Mesendoderm (in vitro differentiated cells): Measurements from ENCODE around the gene IL13RA2. TPM values are rescaled to one million over a fixed set of nuclear protein-coding genes. Genes with fewer than 3 reads are reported as not detected.

Experiments
- DNase-seq: peaks from one replicate; pipeline ENCODE4 v3.0.0; 2013
- H2AK5ac ChIP-seq: 2 replicates; pipeline ENCODE4 v1.6.1; 2013; ENCODE audit warnings: low read length, inconsistent platforms
- H2BK120ac ChIP-seq: 2 replicates; pipeline ENCODE4 v1.6.1; 2013; ENCODE audit warnings: low read depth, mild to moderate bottlenecking, low read length, moderate library complexity, mixed read lengths
- H2BK15ac ChIP-seq: replicated peaks from 2 replicates; pipeline ENCODE4 v1.6.1; 2013; ENCODE audit warnings: low read depth, mild to moderate bottlenecking, moderate library complexity
- H2BK5ac ChIP-seq: 2 replicates; pipeline ENCODE4 v1.6.1; 2013; ENCODE audit warnings: low read length, inconsistent platforms
- H3K18ac ChIP-seq: 2 replicates; pipeline ENCODE4 v1.6.1; 2013; ENCODE audit warnings: mild to moderate bottlenecking, low read length, mixed read lengths
- H3K23ac ChIP-seq: one replicate; pipeline ENCODE4 v1.6.1; 2013; ENCODE audit warnings: low read length
- H3K27ac ChIP-seq: 2 replicates; pipeline ENCODE4 v1.5.1; 2013; ENCODE audit warnings: low read depth, mild to moderate bottlenecking, inconsistent platforms, low read length, moderate library complexity
- H3K27me3 ChIP-seq: 2 replicates; pipeline ENCODE4 v1.6.1; 2013; ENCODE audit warnings: low read length, control low read depth, mild to moderate bottlenecking, inconsistent platforms; ENCODE audit not compliant: insufficient read depth, poor library complexity
- H3K36me3 ChIP-seq: 2 replicates; pipeline ENCODE4 v1.6.1; 2013; ENCODE audit warnings: low read length, inconsistent platforms; ENCODE audit not compliant: control insufficient read depth, insufficient read depth
- H3K4ac ChIP-seq: one replicate; pipeline ENCODE4 v1.6.1; 2013; ENCODE audit warnings: low read depth, mild to moderate bottlenecking, low read length, moderate library complexity
- H3K4me1 ChIP-seq: 2 replicates; pipeline ENCODE4 v1.6.1; 2013; ENCODE audit warnings: low read depth, low read length, inconsistent platforms; ENCODE audit not compliant: control insufficient read depth
- H3K4me2 ChIP-seq: 2 replicates; pipeline ENCODE4 v1.6.1; 2013; ENCODE audit warnings: low read length
- H3K4me3 ChIP-seq: 2 replicates; pipeline ENCODE4 v1.5.1; 2013; ENCODE audit warnings: mild to moderate bottlenecking, low read length
- H3K56ac ChIP-seq: one replicate; pipeline ENCODE4 v1.6.1; 2013; ENCODE audit warnings: low read length
- H3K79me1 ChIP-seq: 2 replicates; pipeline ENCODE4 v1.6.1; 2013; ENCODE audit warnings: low read length, inconsistent platforms
- H3K79me2 ChIP-seq: 2 replicates; pipeline ENCODE4 v1.6.1; 2013; ENCODE audit warnings: mild to moderate bottlenecking, low read length; ENCODE audit not compliant: control insufficient read depth, insufficient read depth
- H3K9ac ChIP-seq: 2 replicates; pipeline ENCODE4 v1.6.1; 2013; ENCODE audit warnings: low read length, inconsistent platforms
- H4K5ac ChIP-seq: one replicate; pipeline ENCODE4 v1.6.1; 2013; ENCODE audit warnings: low read length
- H4K8ac ChIP-seq: one replicate; pipeline ENCODE4 v1.6.1; 2013; ENCODE audit warnings: low read depth, mild to moderate bottlenecking, control low read depth, low read length, moderate library complexity
- WGBS: extraction: QIAGEN DNeasy Blood & Tissue Kit; methylation state at CpG from one replicate; pipeline ENCODE4 v1.1.7; 2013; ENCODE audit warnings: low lambda C conversion rate, missing lambda C conversion rate; ENCODE audit not compliant: insufficient coverage; ENCODE audit errors: extremely low coverage; 5-methylcytosine and 5-hydroxymethylcytosine counted together
- polyA plus RNA-seq, 2 experiments: library from polyadenylated mRNA; stranded (reverse); fragments of 200-250 nt; gene quantifications; one replicate each; pipeline ENCODE4 v1.2.3, GENCODE V29; 2013

The IL13RA2 gene, protein sequence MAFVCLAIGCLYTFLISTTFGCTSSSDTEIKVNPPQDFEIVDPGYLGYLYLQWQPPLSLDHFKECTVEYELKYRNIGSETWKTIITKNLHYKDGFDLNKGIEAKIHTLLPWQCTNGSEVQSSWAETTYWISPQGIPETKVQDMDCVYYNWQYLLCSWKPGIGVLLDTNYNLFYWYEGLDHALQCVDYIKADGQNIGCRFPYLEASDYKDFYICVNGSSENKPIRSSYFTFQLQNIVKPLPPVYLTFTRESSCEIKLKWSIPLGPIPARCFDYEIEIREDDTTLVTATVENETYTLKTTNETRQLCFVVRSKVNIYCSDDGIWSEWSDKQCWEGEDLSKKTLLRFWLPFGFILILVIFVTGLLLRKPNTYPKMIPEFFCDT
- polyA plus RNA-seq (2013, experiment 1 of 2): not detected
- not detected for polyA plus RNA-seq (2013, experiment 2 of 2)

DNA sequence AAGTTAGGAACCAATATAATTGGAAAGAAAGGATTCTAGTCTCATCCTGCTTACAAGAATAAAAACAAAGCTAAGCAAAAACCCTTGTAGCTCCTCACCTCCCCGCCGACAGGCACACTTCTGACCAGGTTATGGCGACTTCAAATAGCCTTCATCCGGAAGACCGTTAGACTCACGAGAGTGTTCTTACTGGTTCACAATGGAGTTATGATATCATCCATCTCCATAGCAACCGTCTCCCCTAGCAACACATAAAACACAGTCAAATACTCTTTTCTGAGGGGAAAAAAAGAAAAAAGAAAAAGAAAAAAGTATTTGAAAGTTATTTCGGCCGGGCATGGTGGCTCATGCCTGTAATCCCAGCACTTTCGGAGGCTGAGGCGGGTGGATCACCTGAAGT lies at the start of gene IL13RA2:
Gene IL13RA2, minus strand, starts transcription at position 162 of the 400 bp plus-strand sequence. CDS start 347 bp downstream, outside the sequence.
- Histone ChIP-seq H3K36me3 (no peaks in the 10 kb centered on the region), H3K23ac (no peak within 1 kb of the TSS), H2BK5ac (no peak within 1 kb of the TSS), H3K9ac (no peak within 1 kb of the TSS), H3K27ac (no peak within 1 kb of the TSS), H2AK5ac (no peak within 1 kb of the TSS), H3K56ac (no peak within 1 kb of the TSS), H4K5ac (no peak within 1 kb of the TSS), H4K8ac (no peak within 1 kb of the TSS), H3K4me3 (no peak within 1 kb of the TSS), H3K4me2 (no peak within 1 kb of the TSS), H3K4me1 (no peaks in the 10 kb centered on the region), H3K27me3 (no peaks in the 10 kb centered on the region), H3K18ac (no peak within 1 kb of the TSS), H3K4ac (no peak within 1 kb of the TSS), H2BK120ac (no peak within 1 kb of the TSS), H3K79me2 (no peaks in the 10 kb centered on the region), H2BK15ac (no peak within 1 kb of the TSS), H3K79me1 (no peaks in the 10 kb centered on the region)
- WGBS: no CpG with 5 or more reads among the region's 11 CpGs
- DNase-seq: peak; percentile 27

DNA sequence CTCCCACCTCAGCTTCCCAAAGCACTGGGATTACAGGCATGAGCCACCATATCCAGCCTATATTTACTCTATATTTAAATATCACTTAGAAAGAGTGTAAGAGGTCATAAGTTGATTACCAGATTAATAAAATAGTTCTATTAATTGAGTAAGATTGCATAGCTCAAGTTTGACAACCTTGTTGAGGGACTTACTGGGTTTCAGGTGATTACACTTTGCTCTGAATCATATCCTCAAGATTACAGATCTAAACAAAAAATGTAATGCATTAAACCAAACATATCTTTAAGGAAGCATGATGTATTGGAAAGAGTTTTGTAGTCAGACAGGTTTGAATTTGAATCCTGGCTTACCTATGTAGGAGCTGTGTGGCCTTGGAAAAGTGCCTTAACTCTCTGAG lies 47.9 kb upstream of the IL13RA2 start:
- H3K56ac ChIP-seq: no peak overlapping the region
- no peak overlapping the region for H3K18ac ChIP-seq
- H3K9ac ChIP-seq: no peak overlapping the region
- H3K27ac ChIP-seq: no peak overlapping the region
- H3K4ac ChIP-seq: no peak overlapping the region
- H3K79me1 ChIP-seq: no peaks in the 10 kb centered on the region
- H2AK5ac ChIP-seq: no peak overlapping the region
- no peak overlapping the region for H3K4me2 ChIP-seq
- no peak overlapping the region for H4K5ac ChIP-seq
- no peak overlapping the region for H2BK5ac ChIP-seq
- H4K8ac ChIP-seq: no peak overlapping the region
- H3K36me3 ChIP-seq: no peaks in the 10 kb centered on the region
- H3K4me3 ChIP-seq: no peak overlapping the region
- H3K79me2 ChIP-seq: no peaks in the 10 kb centered on the region
- no peaks in the 10 kb centered on the region for H3K4me1 ChIP-seq
- H2BK120ac ChIP-seq: no peak overlapping the region
- H2BK15ac ChIP-seq: no peak overlapping the region
- no peaks in the 10 kb centered on the region for H3K27me3 ChIP-seq
- DNase-seq: no peak
- no peak overlapping the region for H3K23ac ChIP-seq

DNA sequence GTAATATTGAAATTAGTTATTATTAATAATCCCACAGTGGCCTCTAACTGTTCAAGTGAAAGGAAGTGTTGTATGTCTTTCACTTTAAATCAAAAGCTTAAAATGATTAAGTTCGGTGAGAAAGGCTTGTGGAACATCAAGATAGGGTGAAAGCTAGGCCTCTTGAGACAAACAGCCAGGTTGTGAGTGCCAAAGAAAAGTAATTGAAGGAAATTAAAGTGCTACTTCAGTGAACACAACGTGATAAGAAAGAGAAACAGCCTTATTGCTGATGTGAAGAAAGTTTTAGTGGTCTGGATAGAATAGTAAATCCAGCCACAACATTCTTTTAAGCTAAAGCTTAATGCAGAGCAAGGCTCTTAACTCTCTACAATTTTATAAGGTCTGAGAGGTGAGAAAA lies 42.6 kb upstream of the IL13RA2 start:
- H2BK5ac ChIP-seq: no peak overlapping the region
- no peak overlapping the region for H3K23ac ChIP-seq
- no peak overlapping the region for H2BK15ac ChIP-seq
- no peak overlapping the region for H3K4me3 ChIP-seq
- WGBS: no CpG with 5 or more reads among the region's 2 CpGs
- H3K18ac ChIP-seq: no peak overlapping the region
- no peak overlapping the region for H3K9ac ChIP-seq
- no peak overlapping the region for H2BK120ac ChIP-seq
- no peak overlapping the region for H3K27ac ChIP-seq
- H3K4ac ChIP-seq: no peak overlapping the region
- no peak overlapping the region for H2AK5ac ChIP-seq
- no peaks in the 10 kb centered on the region for H3K79me1 ChIP-seq
- no peaks in the 10 kb centered on the region for H3K4me1 ChIP-seq
- H3K79me2 ChIP-seq: no peaks in the 10 kb centered on the region
- H4K8ac ChIP-seq: no peak overlapping the region
- H4K5ac ChIP-seq: no peak overlapping the region
- no peak for DNase-seq
- H3K27me3 ChIP-seq: no peaks in the 10 kb centered on the region
- H3K36me3 ChIP-seq: no peaks in the 10 kb centered on the region
- no peak overlapping the region for H3K4me2 ChIP-seq
- H3K56ac ChIP-seq: no peak overlapping the region

DNA sequence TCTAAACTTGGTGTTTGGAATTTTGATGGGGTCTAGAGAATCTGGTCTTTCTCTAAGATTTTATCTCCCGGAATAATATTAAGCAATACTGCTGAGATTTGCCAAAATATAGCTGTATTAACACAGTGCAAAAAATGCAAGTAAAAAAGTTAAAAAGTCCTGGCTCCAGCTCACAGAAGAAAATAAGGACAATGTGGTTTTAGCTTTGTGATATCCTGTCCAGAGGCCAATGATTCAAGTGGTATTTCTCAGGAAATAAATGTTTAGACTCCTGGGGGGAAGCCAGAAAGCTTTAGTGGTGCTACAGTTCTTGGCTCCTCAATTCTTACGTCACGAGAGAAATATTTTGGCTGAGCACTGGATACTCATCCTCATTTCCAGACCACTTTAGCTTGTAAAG lies 40.9 kb upstream of the IL13RA2 start:
- no peaks in the 10 kb centered on the region for H3K27me3 ChIP-seq
- no peak overlapping the region for H3K4me3 ChIP-seq
- H4K5ac ChIP-seq: no peak overlapping the region
- no peak for DNase-seq
- no peak overlapping the region for H3K56ac ChIP-seq
- no peak overlapping the region for H3K18ac ChIP-seq
- no peak overlapping the region for H3K23ac ChIP-seq
- WGBS: no CpG with 5 or more reads among the region's 3 CpGs
- no peaks in the 10 kb centered on the region for H3K79me1 ChIP-seq
- no peak overlapping the region for H2BK15ac ChIP-seq
- H2BK120ac ChIP-seq: no peak overlapping the region
- no peak overlapping the region for H3K27ac ChIP-seq
- H3K36me3 ChIP-seq: no peaks in the 10 kb centered on the region
- no peak overlapping the region for H3K4me2 ChIP-seq
- no peak overlapping the region for H3K4ac ChIP-seq
- no peaks in the 10 kb centered on the region for H3K4me1 ChIP-seq
- H3K9ac ChIP-seq: no peak overlapping the region
- no peaks in the 10 kb centered on the region for H3K79me2 ChIP-seq
- H2AK5ac ChIP-seq: no peak overlapping the region
- H4K8ac ChIP-seq: no peak overlapping the region
- H2BK5ac ChIP-seq: no peak overlapping the region

DNA sequence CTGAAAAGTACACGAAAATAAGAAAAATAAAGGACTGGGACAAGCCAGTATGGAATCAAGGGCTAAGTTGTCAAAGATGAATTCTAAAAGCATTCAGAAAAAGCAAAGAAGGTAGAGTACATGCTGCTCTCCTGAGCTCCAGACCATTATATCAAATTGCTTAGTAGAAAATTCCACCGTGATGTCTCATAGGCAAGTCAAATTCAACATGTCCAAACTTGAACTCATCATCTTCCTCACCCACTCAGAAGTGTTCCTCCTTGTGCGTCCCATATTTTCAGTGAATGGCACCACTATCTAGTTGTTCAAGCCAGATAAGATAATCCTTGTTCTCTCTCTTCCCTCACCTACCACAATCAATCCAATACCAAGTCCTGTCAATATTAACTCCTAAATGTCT lies 37.5 kb upstream of the IL13RA2 start:
- H3K79me2 ChIP-seq: no peaks in the 10 kb centered on the region
- no peak overlapping the region for H4K5ac ChIP-seq
- H2BK5ac ChIP-seq: no peak overlapping the region
- no peak overlapping the region for H2AK5ac ChIP-seq
- H3K27me3 ChIP-seq: no peaks in the 10 kb centered on the region
- H2BK15ac ChIP-seq: no peak overlapping the region
- H3K23ac ChIP-seq: no peak overlapping the region
- no peak overlapping the region for H3K4me2 ChIP-seq
- WGBS: no CpG with 5 or more reads among the region's 3 CpGs
- H3K9ac ChIP-seq: no peak overlapping the region
- H4K8ac ChIP-seq: no peak overlapping the region
- no peak overlapping the region for H3K4ac ChIP-seq
- H2BK120ac ChIP-seq: no peak overlapping the region
- no peaks in the 10 kb centered on the region for H3K36me3 ChIP-seq
- no peak overlapping the region for H3K27ac ChIP-seq
- H3K79me1 ChIP-seq: no peaks in the 10 kb centered on the region
- H3K56ac ChIP-seq: no peak overlapping the region
- no peak overlapping the region for H3K18ac ChIP-seq
- no peak overlapping the region for H3K4me3 ChIP-seq
- H3K4me1 ChIP-seq: no peaks in the 10 kb centered on the region
- no peak for DNase-seq

DNA sequence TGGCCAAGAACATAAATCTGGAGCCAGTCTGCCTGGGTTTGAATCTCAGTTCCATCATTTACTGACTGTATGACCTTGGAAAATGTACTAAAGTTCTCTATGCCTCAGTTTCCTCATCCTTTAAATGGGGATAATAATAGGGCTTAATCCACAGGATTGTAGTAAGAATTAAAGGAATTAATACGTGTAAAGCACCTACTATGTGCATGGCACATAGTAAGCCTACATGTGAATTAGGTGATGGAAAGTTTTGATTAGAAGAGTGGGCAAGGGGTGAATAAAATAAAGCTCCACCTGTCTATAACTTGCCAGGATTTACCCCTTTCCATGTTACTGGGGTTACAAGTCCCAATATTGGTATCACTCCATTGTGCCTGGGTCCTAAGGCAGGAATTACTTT lies 35.8 kb upstream of the IL13RA2 start:
- Histone ChIP-seq H3K27ac (no peak overlapping the region), H3K23ac (no peak overlapping the region), H3K4me1 (no peaks in the 10 kb centered on the region), H4K5ac (no peak overlapping the region), H3K36me3 (no peaks in the 10 kb centered on the region), H3K56ac (no peak overlapping the region), H3K4ac (no peak overlapping the region), H2BK120ac (no peak overlapping the region), H3K79me1 (no peaks in the 10 kb centered on the region), H3K18ac (no peak overlapping the region), H2BK5ac (no peak overlapping the region), H3K4me2 (no peak overlapping the region), H3K4me3 (no peak overlapping the region), H4K8ac (no peak overlapping the region), H3K27me3 (no peaks in the 10 kb centered on the region), H2AK5ac (no peak overlapping the region), H3K79me2 (no peaks in the 10 kb centered on the region), H3K9ac (no peak overlapping the region), H2BK15ac (no peak overlapping the region)
- no peak for DNase-seq
- WGBS: no CpG with 5 or more reads among the region's 1 CpG
